NCI-H69 (cell line): ENCODE results near the gene TOP1.
"Not testable (repeated sequence)": the region's sequence is repeated elsewhere in the genome, so short reads cannot be mapped to it uniquely, and the experiment has no call there.

Experiments used
- DNase-seq: peaks from one replicate; lab custom pipeline; 2025; lab: John Stamatoyannopoulos, UW

Gene TOP1

GRCh38 chr20:41094353-41095055 lies 65.9 kb downstream of the TOP1 start:
- no peak for DNase-seq

GRCh38 chr20:41095110-41095969 lies 66.7 kb downstream of the TOP1 start:
- DNase-seq = peak; percentile 45

- no peak for DNase-seq
Measured at GRCh38 chr20:41098703-41099250, 70.2 kb downstream of the TOP1 start.

GRCh38 chr20:41100001-41100480 lies 71.4 kb downstream of the TOP1 start:
- DNase-seq = no peak

GRCh38 chr20:41101660-41102059 lies 73.0 kb downstream of the TOP1 start:
- DNase-seq = no peak

- no peak for DNase-seq
Measured at GRCh38 chr20:41108531-41108930, 79.9 kb downstream of the TOP1 start.

- DNase-seq = no peak
Measured at GRCh38 chr20:41110012-41110411, 81.4 kb downstream of the TOP1 start.

GRCh38 chr20:41110930-41111577 lies 82.4 kb downstream of the TOP1 start:
- no peak for DNase-seq

GRCh38 chr20:41111578-41111951 lies 82.9 kb downstream of the TOP1 start:
- DNase-seq = no peak

GRCh38 chr20:41116282-41116956 lies 87.8 kb downstream of the TOP1 start:
- DNase-seq = no peak

GRCh38 chr20:41118159-41118558 lies 89.5 kb downstream of the TOP1 start:
- not testable (repeated sequence) for DNase-seq

GRCh38 chr20:41118632-41119031 lies 90.0 kb downstream of the TOP1 start:
- DNase-seq = peak; percentile 57

- DNase-seq = peak; percentile 84
Measured at GRCh38 chr20:41119614-41120561, 91.3 kb downstream of the TOP1 start.

- DNase-seq = no peak
Measured at GRCh38 chr20:41121399-41121798, 92.8 kb downstream of the TOP1 start.

GRCh38 chr20:41123631-41124030 lies 95.0 kb downstream of the TOP1 start:
- no peak for DNase-seq

GRCh38 chr20:41124451-41125094 lies 96.0 kb downstream of the TOP1 start:
- no peak for DNase-seq

- DNase-seq = no peak
Measured at GRCh38 chr20:41125530-41126457, 97.2 kb downstream of the TOP1 start.

GRCh38 chr20:41126719-41127118 lies 98.1 kb downstream of the TOP1 start:
- no peak for DNase-seq

GRCh38 chr20:41128317-41128716 lies 99.7 kb downstream of the TOP1 start:
- DNase-seq = not testable (repeated sequence)
